Activated CD8-positive, alpha-beta T cell treated with anti-CD3 and anti-CD28 coated beads, Interleukin-2, amount 10 ng/mL, durations not matched to agents 7 days and 5 days (primary cell): ENCODE measurements around the gene PHACTR3. TPM values are rescaled to one million over a fixed set of nuclear protein-coding genes. Genes with fewer than 3 reads are reported as not detected.

Source experiments
- ATAC-seq: fragments of 150-1000 bp; cut with Tn5 transposase; one replicate; pipeline ENCODE4 v1.10.0; 2021; ENCODE audit warnings: moderate library complexity
- CTCF ChIA-PET: fragments of 350-600 bp; sonication (Branson Sonifier 250); formaldehyde crosslinking; loops from one replicate; lab custom pipeline; 2021; ENCODE audit warnings: antibody characterized with exemption; lab: Charles Lee
- POLR2A ChIA-PET: fragments of 350-600 bp; sonication (Branson Sonifier 250); formaldehyde crosslinking; loops from one replicate; lab custom pipeline; 2021; ENCODE audit warnings: antibody characterized with exemption; lab: Charles Lee
- DNase-seq: peaks from one replicate; pipeline ENCODE4 v3.0.0-alpha.2; 2020
- H3K27ac Mint-ChIP-seq: one replicate; pipeline ENCODE4 v1.8.0; 2021; ENCODE audit warnings: mild to moderate bottlenecking, mixed read lengths
- H3K27me3 Mint-ChIP-seq: one replicate; pipeline ENCODE4 v1.8.0; 2021; ENCODE audit warnings: low read depth, mixed read lengths
- H3K36me3 Mint-ChIP-seq: one replicate; pipeline ENCODE4 v1.8.0; 2021; ENCODE audit warnings: low read depth, mixed read lengths
- H3K4me1 Mint-ChIP-seq: one replicate; pipeline ENCODE4 v1.8.0; 2021; ENCODE audit warnings: low read depth, mixed read lengths
- H3K4me3 Mint-ChIP-seq: one replicate; pipeline ENCODE4 v1.8.0; 2021; ENCODE audit warnings: mild to moderate bottlenecking, mixed read lengths
- H3K9me3 Mint-ChIP-seq: one replicate; pipeline ENCODE4 v1.8.0; 2022; ENCODE audit warnings: mixed read lengths; ENCODE audit not compliant: insufficient read depth
- total RNA-seq, 2 experiments: library from RNA; stranded (reverse); gene quantifications; one replicate each; pipeline ENCODE4 v1.2.3, GENCODE V29; 2021

PHACTR3 gene
- total RNA-seq, 2 experiments from 2014 or later = not detected

DNA sequence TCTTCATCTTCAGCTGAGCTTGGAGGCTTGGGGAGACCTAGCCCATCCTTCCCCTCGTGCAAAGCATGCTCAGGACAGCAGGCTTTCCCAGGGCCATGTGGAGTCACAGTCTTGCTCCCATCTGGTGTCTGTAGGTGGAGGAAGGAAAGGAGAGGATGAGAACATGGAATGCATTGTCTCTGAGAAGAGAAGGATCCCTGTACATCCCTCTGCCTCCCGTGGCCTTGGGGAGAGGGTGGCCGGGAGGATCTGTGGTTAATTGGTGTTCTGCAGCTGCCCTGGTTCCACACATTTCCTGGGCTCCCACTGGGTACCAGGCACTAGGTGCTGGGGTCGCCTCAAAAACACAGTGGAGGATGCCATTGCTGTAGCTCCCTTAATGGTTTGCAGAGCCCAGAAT lies 134.5 kb downstream of the PHACTR3 start:
- H3K27me3 Mint-ChIP-seq = no peaks in the 10 kb centered on the region
- no peak overlapping the region for H3K27ac Mint-ChIP-seq
- CTCF ChIA-PET = no interaction called here
- no peaks in the 10 kb centered on the region for H3K36me3 Mint-ChIP-seq
- DNase-seq (no peak), ATAC-seq (no peak)
- no peak overlapping the region for H3K4me3 Mint-ChIP-seq
- no peaks in the 10 kb centered on the region for H3K9me3 Mint-ChIP-seq
- POLR2A ChIA-PET = no interaction called here
- no peaks in the 10 kb centered on the region for H3K4me1 Mint-ChIP-seq

DNA sequence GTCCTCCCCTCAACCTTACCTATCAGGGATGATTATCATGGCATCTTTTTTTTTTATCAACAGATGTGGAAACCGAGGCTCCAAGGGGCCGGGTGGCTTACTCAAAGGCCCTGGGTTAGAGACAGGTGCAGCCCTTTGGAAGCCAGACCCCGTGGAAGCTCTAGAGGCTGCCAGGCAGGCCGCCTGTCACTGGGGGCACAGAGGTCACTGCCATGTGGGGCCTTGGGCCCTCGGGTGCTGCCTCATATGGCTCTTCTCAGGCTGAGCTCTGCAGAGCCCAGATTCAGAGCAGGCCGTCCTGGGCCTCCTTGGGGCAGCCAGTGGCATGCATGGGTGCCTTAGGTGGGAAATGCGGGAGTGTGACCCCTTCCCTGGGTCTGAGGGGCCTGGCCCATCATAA lies 136.3 kb downstream of the PHACTR3 start:
- ATAC-seq = no peak
- POLR2A ChIA-PET = no interaction called here
- Mint-ChIP-seq H3K36me3 (no peaks in the 10 kb centered on the region), H3K9me3 (no peaks in the 10 kb centered on the region), H3K4me3 (no peak overlapping the region), H3K27ac (no peak overlapping the region), H3K27me3 (no peaks in the 10 kb centered on the region), H3K4me1 (no peaks in the 10 kb centered on the region)
- CTCF ChIA-PET = no interaction called here
- no peak for DNase-seq

DNA sequence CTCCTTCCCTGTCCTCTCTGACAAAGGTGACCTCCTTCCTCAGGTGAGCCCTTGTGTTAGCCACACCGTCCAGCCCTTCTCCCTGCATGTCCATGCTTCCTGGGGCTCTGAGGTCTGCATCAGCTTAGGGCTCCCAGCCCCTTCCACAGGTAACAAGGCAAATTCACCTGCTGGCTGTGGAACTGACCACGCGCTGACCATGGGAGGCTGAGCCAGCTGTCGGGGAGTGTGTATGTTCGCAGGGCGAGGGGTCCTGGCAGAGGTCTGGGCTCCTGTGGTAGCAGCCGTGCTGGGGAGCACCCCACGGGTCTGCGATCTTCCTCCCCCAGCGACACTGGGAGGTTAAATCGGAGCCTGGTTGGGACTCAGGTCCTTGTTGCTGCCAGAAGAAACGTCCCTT lies 136.7 kb downstream of the PHACTR3 start:
- Mint-ChIP-seq H3K4me3 (no peak overlapping the region), H3K36me3 (no peaks in the 10 kb centered on the region), H3K9me3 (no peaks in the 10 kb centered on the region), H3K27ac (no peak overlapping the region), H3K4me1 (no peaks in the 10 kb centered on the region), H3K27me3 (no peaks in the 10 kb centered on the region)
- ChIA-PET CTCF (no interaction called here), POLR2A (no interaction called here)
- no peak for ATAC-seq
- no peak for DNase-seq

DNA sequence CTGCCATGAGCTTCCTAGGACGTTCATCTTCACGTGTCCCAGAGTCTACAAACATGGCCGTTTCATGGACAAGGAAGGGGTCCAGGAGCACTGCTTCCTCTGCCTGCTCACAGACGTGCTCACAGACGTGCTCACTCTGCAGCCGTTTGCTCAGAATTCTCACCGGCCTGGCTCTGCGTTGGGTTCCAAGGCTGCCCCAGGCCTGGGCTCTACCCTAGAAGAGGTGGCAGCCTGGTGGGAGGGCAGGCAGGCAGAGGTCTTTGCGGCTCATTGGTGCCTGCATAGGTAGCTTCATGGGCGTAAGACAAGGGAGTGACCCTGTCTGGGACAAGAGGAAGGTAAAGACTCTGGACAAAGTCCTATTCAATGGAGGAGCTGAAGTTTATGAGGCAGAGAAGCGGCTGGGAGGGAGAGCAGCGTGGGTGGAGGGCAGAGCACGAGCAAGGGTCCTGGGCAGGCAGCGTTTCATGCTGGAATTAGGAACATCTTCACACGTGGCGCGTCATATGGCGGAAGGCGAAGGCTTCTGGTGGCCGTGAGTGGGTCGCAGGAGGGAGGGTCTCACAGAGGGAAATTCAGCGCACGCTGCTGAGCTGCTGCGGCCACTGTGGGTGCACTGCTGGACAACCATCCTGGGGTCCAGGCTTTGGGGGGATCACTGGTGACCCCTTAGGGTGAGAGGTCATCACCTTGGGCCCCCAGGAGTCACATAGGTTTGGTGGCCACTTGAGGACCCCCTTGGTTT lies 138.2 kb downstream of the PHACTR3 start:
- H3K9me3 Mint-ChIP-seq = no peaks in the 10 kb centered on the region
- DNase-seq = no peak
- no peak for ATAC-seq
- ChIA-PET POLR2A (no interaction called here), CTCF (no interaction called here)
- H3K4me1 Mint-ChIP-seq = no peaks in the 10 kb centered on the region
- no peak overlapping the region for H3K4me3 Mint-ChIP-seq
- H3K36me3 Mint-ChIP-seq = no peaks in the 10 kb centered on the region
- no peak overlapping the region for H3K27ac Mint-ChIP-seq
- no peaks in the 10 kb centered on the region for H3K27me3 Mint-ChIP-seq

DNA sequence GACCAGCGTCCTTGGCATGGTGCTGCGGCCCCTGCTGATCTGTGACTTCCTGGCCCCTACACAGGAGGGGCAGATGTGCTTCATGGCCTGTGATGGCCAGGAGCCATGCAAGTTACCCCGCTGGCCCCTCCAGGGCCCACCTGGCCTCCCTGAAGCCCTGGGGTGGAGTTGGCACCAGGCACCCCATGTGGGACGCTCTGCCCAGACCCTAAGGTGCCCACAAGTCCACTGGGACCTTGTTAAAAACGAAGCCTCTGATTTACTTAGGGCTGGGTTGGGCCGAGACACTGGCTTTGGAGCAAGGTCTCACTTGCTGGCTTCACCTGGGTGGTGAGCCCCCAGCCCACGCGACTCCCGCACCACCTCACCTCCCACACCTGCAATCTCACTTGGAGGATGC lies 139.0 kb downstream of the PHACTR3 start:
- Mint-ChIP-seq H3K4me1 (no peaks in the 10 kb centered on the region), H3K27ac (no peak overlapping the region), H3K4me3 (no peak overlapping the region), H3K27me3 (no peaks in the 10 kb centered on the region), H3K36me3 (no peaks in the 10 kb centered on the region), H3K9me3 (no peaks in the 10 kb centered on the region)
- no peak for DNase-seq
- CTCF ChIA-PET = no interaction called here
- no peak for ATAC-seq
- POLR2A ChIA-PET = no interaction called here

DNA sequence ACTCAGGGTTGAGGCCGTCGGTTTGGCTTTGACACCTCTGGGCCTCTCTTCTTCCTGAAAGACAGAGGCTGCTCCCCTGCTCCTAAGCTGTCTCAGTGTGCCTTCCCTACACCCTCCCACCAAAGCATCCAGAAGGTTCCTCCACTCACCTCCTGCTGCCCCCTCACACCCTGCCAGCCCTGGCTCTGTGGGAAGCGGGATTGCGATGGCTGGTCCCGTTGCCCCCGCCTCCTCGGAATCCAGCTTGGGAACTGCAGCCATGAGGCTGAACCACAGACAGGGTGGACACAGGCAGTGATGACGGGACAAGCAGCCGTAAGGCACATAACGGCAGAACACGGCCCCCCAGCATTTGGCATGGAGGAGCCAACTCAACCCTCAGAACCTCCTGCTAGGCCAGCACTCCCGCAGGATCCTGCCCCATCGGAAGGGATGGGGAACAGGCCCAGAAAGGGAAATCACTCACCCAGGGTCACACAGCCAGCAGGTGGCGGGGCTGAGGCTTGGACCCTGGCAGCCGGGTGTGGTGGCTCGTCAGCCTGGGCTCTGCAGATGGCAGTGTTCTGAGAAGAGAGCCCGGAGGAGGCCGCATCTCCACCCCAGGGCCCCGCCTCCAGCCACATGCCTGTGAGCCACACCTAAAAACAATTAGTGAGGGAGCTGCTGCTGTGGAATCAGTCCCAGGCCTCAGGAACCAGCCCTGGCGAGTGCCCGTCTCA lies 139.6 kb downstream of the PHACTR3 start:
- no peak for DNase-seq
- no peak for ATAC-seq
- CTCF ChIA-PET = no interaction called here
- Mint-ChIP-seq H3K4me1 (no peaks in the 10 kb centered on the region), H3K4me3 (no peak overlapping the region), H3K27me3 (no peaks in the 10 kb centered on the region), H3K36me3 (no peaks in the 10 kb centered on the region), H3K27ac (no peak overlapping the region), H3K9me3 (no peaks in the 10 kb centered on the region)
- POLR2A ChIA-PET = no interaction called here

DNA sequence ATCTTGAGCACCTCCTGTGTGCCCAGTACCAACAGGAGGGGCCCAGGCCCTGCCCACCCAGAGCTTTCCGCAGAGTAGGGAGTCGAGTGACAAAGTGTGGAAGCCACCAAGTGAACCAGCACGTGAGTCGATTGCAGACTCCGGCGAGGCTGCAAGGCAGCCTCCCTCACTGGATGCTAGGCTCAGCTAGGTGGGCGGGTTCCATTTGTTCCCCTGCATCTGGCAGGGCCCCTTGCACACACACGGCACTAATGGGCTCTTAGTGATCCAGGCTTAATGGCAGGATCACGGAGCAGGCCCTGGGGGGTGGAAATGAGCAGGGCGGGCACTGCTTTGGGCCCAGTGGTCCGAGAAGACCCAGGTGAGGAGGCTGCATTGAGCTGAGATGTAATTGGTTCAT lies 140.4 kb downstream of the PHACTR3 start:
- Mint-ChIP-seq H3K36me3 (no peaks in the 10 kb centered on the region), H3K4me1 (no peaks in the 10 kb centered on the region), H3K27me3 (no peaks in the 10 kb centered on the region), H3K4me3 (no peak overlapping the region), H3K9me3 (no peaks in the 10 kb centered on the region), H3K27ac (no peak overlapping the region)
- POLR2A ChIA-PET = no interaction called here
- CTCF ChIA-PET = no interaction called here
- DNase-seq = no peak
- ATAC-seq = no peak

DNA sequence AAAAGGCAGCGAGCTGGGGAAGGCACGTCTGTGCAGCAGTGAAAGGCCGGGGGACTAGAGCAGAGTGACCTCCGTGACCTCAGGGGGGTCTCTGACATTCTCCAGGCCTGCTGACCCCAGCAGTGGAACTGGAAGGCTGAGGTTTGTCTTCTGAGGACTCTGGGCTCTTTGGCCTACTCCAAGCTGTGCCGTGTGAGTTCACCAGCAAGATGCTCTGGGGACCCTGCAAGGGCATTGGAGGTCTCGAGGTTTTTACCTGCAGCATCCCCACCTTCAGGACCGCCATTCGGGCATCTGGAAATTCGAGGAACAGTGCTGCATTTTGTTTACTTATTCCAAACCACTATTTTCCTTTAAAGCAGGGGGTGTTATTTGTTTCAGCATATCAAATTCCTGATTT lies 140.9 kb downstream of the PHACTR3 start:
- no peaks in the 10 kb centered on the region for H3K4me1 Mint-ChIP-seq
- no peaks in the 10 kb centered on the region for H3K36me3 Mint-ChIP-seq
- no peak for ATAC-seq
- ChIA-PET POLR2A (no interaction called here), CTCF (no interaction called here)
- H3K27ac Mint-ChIP-seq = no peak overlapping the region
- no peak overlapping the region for H3K4me3 Mint-ChIP-seq
- no peaks in the 10 kb centered on the region for H3K27me3 Mint-ChIP-seq
- no peaks in the 10 kb centered on the region for H3K9me3 Mint-ChIP-seq
- DNase-seq = no peak

DNA sequence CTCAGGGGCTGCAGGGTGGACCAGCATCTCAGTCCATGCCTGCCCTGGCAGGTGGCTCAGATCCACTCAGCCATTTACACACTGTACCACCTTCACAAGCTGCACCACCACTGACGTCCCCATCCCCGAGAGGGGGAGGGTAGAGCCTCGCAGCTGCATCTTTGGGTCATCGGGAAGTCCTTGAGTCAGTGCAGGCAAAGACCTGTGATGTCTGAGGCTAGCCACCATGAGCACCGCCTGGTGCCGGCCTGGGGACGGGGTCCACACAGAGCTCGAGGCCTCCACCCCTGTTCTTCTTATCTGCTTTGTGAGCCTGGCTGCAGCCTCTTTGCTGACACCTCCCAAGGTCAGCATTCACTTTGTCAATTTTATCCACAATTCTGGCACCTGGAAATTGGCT lies 141.4 kb downstream of the PHACTR3 start:
- H3K4me3 Mint-ChIP-seq = no peak overlapping the region
- H3K4me1 Mint-ChIP-seq = no peaks in the 10 kb centered on the region
- no peaks in the 10 kb centered on the region for H3K27me3 Mint-ChIP-seq
- ChIA-PET POLR2A (no interaction called here), CTCF (interaction anchor here (1.1 kb wide), 1 partner anchor 174 kb away, joined by 3 read pairs; no protein-coding TSS in a partner anchor)
- no peaks in the 10 kb centered on the region for H3K36me3 Mint-ChIP-seq
- no peak for ATAC-seq
- DNase-seq = no peak
- H3K27ac Mint-ChIP-seq = no peak overlapping the region
- H3K9me3 Mint-ChIP-seq = no peaks in the 10 kb centered on the region

DNA sequence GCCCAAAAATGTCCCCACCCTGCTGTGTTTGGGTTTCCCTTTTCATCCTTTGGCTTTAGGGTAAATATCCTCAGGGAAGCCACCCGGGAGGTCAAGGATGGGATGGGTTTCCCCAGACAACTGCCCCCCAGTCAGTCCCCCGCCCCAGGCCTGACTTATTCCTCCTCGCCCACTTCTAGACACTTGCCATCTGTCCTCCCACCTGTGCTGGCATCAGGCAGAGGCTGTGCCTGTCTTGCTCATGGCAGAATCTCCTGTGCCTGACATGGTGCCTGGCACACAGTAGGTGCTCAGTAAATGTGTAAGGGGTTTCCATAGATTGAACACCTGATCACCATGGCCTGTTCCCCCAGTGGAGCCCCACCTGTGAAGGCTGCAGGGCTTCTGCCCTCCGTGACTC lies 141.8 kb downstream of the PHACTR3 start:
- Mint-ChIP-seq H3K27ac (no peak overlapping the region), H3K4me3 (no peak overlapping the region), H3K9me3 (no peaks in the 10 kb centered on the region), H3K4me1 (no peaks in the 10 kb centered on the region), H3K27me3 (no peaks in the 10 kb centered on the region), H3K36me3 (no peaks in the 10 kb centered on the region)
- DNase-seq = no peak
- CTCF ChIA-PET = interaction anchor here (1.1 kb wide), 1 partner anchor 175 kb away, joined by 3 read pairs; no protein-coding TSS in a partner anchor
- ATAC-seq = no peak
- POLR2A ChIA-PET = no interaction called here

DNA sequence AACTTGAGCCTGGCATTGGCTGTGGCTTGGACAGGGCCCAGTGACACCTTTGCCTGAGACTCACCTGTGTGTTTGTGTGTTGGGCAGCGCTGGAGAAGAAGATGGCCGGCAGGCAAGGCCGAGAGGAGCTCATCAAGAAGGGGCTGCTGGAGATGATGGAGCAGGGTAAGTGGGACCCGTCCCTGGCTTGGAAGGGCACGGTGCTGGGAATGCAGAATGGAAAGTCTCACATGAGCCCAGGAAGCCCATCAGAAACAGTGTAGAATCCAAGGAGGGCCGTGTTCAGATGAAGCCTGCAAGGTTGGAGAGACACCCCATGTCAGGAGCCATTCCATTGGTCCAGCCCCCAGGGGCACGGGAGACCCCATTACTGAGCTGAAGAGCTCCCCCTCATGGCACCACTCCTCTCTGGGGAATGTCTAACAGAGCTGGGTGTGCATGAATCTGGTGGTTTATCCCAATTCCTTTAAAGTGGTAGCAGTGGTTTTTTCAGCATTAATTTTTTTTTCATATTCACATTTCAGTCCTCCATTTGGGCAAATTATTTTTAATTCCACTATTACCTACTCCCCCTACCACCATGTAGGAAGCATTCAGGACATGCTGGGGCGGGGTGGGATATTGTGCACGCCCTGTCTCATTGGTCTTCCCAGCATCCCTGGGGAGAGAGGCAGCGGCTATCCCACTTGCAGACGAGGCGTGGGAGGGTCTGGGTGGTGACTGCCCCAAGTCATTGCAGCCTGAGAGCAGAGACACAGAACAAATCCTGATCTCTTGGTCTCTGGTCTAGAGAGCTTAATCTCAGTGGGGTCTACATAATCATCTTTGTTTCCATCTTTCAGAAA lies 143.6 kb downstream of the PHACTR3 start:
- Mint-ChIP-seq H3K4me3 (no peak overlapping the region), H3K27me3 (no peaks in the 10 kb centered on the region), H3K9me3 (no peaks in the 10 kb centered on the region), H3K27ac (no peak overlapping the region), H3K36me3 (no peaks in the 10 kb centered on the region), H3K4me1 (no peaks in the 10 kb centered on the region)
- DNase-seq (no peak), ATAC-seq (no peak)
- ChIA-PET POLR2A (no interaction called here), CTCF (no interaction called here)

DNA sequence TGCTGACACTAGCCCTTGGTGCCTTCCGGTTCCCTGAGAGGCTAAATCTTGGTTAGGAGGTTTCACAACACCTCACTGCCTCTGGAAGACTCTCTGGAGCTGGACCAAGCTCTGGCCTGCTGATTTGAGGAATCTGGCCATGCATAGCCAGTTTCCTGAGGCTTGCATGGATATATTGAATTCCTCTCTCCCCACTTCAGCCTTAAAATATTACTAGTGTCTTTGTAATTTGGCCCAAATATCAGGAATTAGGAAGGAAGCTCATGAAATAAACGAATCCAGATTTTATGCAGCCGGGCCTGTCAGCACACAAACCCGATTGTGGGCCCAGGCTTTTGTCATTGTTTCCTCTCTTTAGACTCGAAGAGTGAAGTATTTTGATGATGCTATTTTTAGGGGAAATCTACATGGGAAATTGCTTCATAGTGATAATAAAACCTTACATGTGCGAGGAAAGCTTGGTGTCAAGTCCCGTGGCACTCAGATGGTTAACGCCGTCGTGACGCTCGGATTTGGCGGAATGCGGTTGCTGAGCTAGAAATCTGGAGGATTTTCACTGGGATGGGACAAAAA lies 144.4 kb downstream of the PHACTR3 start:
- DNase-seq (no peak), ATAC-seq (no peak)
- CTCF ChIA-PET = no interaction called here
- Mint-ChIP-seq H3K27me3 (no peaks in the 10 kb centered on the region), H3K9me3 (no peaks in the 10 kb centered on the region), H3K36me3 (no peaks in the 10 kb centered on the region), H3K27ac (no peak overlapping the region), H3K4me3 (no peak overlapping the region), H3K4me1 (no peaks in the 10 kb centered on the region)
- POLR2A ChIA-PET = no interaction called here
